Skin of body (tissue), 2 donors: ENCODE results near the gene RIPOR1. TPM values are rescaled to one million over a fixed set of nuclear protein-coding genes. Genes with fewer than 3 reads are reported as not detected.

ENCODE experiments used
- DNase-seq: peaks from one replicate; lab custom pipeline; 2025; lab: John Stamatoyannopoulos, UW
- total RNA-seq: library from RNA; depleted of rRNA; stranded (reverse); fragments of >200 nt; gene quantifications from one replicate; pipeline ENCODE4 v1.2.3, GENCODE V29; 2014

RIPOR1 gene
- total RNA-seq, 1 donor from 2014 or later = 19.1 TPM

DNA sequence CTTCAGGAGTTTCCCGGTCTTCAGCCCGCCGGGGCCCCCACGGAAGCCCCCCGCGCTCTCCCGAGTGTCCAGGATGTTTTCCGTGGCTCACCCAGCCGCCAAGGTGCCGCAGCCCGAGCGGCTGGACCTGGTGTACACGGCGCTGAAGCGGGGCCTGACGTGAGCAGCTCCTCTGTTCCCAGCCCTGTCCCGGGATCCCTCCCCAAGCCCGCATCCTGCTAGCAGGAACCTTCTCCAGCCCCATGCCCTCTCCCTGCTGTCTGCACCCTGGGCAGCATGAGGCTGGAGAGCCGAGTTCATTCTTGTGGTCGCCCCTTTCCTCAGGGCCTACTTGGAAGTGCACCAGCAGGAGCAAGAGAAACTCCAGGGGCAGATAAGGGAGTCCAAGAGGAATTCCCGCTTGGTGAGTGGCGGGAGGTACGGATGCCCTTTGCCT, 10.1 kb downstream of the RIPOR1 start:
- no peak for DNase-seq

- DNase-seq = no peak
These were observed 10.6 kb downstream of the RIPOR1 start for GRCh38 chr16:67539271-67539670.

DNA sequence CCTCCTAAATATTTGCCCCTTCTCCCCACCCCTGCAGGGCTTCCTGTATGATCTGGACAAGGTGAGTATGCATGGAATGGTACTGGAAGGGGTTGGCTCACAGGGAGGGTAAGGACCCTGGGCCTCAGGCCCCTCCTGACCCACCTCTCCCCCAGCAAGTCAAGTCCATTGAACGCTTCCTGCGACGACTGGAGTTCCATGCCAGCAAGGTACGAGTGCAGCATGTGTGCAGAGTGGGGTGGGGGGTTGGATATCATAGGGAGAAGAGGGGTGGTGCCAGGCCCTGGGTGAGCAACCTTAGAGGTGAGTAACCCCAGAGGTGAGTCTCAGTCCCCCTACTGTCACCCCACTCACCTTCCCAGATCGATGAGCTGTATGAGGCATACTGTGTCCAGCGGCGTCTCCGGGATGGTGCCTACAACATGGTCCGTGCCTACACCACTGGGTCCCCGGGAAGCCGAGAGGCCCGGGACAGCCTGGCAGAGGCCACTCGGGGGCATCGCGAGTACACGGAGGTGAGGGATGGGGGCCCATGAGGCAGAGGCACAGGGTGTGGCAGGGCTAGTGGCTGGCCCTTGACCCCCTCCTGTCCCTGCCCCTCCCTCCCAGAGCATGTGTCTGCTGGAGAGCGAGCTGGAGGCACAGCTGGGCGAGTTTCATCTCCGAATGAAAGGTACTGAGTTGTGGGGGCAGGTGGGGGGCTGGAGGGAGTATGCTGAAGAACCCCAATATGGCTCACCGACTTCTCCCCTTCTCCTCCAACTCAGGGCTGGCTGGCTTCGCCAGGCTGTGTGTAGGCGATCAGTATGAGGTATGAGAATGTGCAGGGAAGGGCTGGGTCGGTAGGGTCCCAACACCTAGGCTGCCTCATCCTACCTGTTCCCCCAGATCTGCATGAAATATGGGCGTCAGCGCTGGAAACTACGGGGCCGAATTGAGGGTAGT, 11.3 kb downstream of the RIPOR1 start:
- DNase-seq = no peak

DNA sequence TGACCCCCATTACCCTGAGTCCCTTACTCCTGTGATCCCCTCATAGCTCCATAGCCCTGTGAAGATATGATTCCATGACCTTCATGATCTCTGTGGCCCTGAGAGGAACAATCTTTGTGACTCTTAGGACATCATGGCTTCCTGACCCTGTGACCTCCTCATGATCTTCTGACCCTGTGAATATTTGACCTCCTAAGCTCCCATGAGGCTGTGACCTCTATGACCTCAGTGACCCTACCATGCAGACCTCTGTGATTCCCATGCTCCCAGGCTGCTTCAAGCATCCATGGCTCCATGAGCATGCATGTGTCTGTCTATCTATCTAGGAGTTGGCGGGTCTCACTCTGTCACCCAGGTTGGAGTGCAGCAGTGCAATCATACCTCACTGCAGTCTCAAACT, 12.1 kb downstream of the RIPOR1 start:
- no peak for DNase-seq

GRCh38 chr16:67541391-67542263, 13.0 kb downstream of the RIPOR1 start:
- no peak for DNase-seq

DNA sequence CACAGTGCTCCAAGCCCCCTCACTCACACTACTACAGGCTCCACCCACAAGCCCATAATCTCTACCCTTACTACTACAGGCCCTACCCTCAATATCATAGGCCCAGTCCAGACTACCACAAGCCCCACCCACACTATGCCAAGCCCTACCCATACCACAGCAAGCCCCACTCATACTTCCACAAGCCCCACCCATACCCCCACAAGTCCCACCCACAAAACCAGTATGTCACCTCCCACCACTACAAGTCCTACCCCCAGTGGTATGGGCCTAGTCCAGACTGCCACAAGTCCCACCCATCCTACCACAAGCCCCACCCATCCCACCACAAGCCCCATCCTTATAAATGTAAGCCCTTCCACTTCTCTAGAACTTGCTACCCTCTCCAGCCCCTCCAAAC, 13.8 kb downstream of the RIPOR1 start:
- peak; percentile 20 for DNase-seq

DNA sequence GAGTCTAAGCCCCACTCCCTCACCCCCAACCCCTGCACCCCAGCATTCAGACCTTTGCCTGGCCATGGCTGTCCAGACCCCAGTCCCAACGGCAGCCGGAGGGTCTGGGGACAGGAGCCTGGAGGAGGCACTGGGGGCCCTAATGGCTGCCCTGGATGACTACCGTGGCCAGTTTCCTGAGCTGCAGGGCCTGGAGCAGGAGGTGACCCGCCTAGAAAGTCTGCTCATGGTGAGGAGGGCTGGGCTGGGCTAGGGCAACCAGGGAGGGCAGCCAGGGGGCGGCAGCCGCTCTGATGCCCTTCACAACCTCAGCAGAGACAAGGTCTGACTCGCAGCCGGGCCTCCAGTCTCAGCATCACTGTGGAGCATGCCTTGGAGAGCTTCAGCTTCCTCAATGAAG, 14.4 kb downstream of the RIPOR1 start:
- DNase-seq = no peak

DNA sequence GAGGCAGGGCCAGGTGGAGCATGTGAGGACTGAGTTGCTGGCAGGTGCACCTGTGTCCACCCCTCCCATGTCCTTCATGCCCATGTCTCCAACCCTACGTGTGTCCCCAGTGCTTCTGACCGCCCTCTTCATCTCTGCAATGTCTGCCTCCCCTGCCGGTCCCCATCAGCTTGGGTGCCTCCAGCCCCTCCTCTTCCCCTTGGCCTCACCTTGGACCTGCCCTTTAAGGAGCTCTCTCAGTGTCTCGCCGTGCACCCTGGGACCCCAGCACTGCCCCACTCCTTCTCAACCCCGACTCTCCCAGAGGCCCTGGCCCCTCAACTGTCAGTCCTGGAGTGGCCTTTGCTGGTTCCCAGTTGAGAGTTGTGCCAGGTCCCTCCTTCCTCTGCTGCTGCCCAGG, 15.0 kb downstream of the RIPOR1 start:
- DNase-seq = no peak

GRCh38 chr16:67544329-67544841, 15.8 kb downstream of the RIPOR1 start:
- DNase-seq = no peak

GRCh38 chr16:67544844-67545664, 16.4 kb downstream of the RIPOR1 start:
- DNase-seq = no peak

GRCh38 chr16:67545665-67546024, 17.0 kb downstream of the RIPOR1 start:
- no peak for DNase-seq

DNA sequence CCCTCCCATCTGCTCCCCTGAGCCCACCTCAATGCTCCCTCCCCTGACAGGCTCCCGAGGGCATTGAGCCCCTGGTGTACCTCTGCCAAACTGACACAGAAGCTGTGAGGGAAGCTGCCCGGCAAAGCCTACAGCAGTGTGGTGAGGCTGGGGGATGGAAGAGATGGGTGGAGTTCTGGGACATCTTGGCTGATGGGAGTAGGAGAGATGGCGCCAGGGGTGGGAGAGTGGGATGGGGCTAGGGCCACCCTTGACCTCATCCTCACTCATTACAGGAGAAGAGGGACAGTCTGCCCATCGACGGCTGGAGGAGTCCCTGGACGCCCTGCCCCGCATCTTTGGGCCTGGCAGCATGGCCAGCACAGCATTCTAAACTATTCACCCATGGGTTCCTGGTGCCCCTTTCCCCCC, 17.5 kb downstream of the RIPOR1 start:
- no peak for DNase-seq

DNA sequence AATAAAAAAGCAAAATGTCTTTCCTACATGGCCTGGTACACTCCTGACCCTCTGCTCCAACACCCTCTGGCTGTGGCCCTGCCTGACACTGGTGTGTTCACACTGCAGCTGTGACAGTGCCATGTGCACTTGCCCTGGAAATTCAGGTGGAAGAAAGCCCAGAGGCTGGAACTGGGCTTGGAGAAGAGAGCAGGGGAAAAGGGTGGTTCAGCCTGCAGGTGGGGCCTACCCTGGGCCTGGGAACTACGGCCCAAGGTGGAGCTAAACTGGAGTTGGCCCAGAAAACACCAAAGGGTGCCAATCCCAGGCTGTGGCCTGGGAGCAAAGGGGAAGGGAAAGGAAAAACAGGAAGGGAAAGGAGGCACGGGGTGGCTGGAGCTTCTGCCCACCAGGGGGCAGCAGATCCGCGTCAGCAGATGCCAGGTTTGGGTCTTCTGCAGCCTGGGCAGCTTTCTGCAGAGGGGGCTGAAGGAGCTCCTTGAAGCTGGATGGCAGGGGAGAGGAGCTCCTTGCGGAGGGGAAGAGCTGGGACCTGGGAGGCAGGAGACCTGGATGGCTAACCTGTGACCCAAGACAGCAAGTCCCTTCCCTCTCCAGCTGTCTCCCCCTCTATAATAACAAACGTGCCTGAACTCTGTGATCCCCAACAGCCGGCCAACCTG, 18.3 kb downstream of the RIPOR1 start:
- peak; percentile 24 for DNase-seq

DNA sequence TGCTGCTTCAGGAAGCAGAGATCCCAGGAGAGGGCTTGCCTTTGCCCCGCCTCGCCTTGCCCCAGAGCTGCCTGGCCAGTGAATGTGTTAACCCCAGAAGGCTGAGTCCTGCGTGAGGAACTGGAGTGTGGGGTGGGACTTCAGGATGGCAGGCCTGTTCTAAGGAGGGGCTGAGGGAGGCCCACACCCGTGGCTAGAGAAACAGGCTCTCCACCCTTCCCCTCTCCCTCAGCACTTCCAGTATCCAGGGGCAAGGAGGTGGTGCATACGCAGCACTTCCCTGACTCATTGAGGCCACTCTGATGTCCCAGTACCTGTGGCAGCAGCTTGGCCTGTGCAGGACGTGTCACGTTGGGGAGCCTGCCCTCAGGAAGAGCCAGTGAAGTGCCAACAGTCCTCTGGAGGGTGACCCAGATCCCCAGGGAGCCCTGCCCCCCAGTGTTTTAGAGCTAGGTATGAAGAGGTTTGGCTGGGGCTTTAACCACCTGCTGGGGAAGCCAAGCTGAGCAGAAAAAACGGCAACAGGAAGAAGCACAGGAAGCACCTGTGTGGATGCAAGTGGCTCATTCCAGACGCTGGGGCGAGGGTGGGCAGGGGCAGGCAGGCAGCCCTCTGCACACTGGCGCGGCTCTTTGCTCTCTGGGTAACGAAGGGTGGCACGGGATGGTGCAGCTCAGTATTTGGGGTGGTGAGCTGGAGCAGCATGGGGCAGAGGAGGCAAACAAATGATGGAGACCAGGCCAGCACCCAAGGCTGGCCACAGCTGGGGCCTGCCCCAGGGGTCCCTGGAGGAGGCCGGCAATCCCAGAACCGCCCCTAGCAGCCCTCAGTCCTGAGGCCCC, 19.0 kb downstream of the RIPOR1 start:
- DNase-seq = no peak

DNA sequence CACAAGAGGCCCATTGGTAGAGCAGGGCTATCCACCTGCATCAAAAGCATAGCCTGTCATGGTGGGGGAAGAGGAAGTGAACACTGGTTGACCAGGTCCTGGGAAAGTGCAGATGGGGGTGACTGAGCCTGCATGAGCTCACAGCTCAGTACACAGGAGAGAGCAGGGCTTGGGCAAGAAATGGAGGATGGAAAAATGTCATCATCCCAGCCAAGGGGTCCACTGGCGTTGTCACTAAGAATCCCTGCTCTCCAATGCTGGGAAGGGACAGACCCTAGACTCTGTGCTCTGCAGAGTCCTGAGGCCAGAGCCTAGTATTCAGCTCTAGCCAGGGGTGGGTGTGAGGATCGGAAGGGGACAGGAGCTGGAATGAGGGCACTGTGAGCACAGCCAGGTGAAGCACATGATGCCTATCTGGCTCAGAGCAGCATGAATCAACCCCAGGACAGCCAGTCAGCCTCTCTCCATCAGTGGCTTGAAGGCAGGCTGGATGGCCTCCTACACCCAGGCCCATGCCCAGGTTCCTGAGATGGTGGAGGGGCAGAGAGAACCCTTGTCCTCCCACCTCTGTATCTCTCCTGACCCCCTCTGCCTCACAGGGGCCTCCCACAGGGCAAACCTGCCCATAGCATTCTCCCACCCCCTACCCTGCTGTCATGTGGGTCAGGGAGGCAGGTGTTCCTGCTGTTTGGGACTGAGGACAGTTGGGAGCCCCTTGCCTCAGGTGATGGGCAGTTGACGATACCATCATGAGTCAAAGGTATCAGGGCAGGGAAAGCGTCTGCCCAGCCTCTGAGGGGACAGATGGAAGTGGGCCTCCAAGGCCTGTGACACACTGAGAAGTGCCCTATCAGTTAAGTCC, 19.9 kb downstream of the RIPOR1 start:
- no peak for DNase-seq

GRCh38 chr16:67549240-67549639, 20.6 kb downstream of the RIPOR1 start:
- DNase-seq = no peak

DNA sequence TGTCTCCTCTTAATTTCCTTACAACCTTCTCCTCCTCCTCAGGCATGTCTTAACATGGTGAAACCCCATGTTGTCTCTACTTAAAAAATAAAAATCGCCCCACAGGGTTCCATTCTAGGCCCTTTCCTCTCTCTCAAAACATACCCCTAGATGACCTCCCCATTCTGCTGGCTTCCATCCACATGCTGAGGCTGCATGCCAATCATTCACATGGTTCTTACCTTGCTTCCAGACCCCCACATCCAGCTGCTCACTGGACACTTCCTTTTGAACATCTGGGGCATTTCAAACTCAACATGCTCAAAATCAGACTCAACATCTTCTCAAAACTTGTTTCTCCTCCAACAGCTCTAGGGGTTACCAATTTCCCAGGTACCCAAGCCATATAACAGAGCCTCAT, 21.3 kb downstream of the RIPOR1 start:
- no peak for DNase-seq

- no peak for DNase-seq
These were observed 22.5 kb downstream of the RIPOR1 start for GRCh38 chr16:67551091-67551490.

- no peak for DNase-seq
These were observed 23.3 kb downstream of the RIPOR1 start for GRCh38 chr16:67551972-67552371.
